ENCODE results near the gene C2CD2L. TPM values are rescaled to one million over a fixed set of nuclear protein-coding genes. Genes with fewer than 3 reads are reported as not detected.

Gene C2CD2L
- total and polyA plus RNA-seq, 4 donors = 2.5 to 6.3 (median 4.8) TPM

DNA sequence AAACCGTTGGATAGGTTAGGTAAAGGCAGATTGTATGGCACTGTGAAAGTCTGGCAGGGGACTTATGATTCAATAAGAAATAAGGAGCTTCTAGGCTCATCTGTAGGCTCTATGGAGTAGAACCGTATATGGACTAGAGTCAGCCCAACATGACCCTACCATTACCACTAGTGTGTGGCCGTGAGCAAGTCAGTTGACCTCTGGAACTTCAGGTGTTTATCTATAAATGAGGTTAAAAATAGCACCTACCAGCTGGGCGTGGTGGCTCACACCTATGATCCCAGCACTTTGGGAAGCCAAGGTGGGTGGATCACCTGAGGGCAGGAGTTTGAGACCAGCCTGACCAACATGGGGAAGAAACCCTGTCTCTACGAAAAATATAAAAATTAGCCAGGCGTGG lies 18.7 kb downstream of the C2CD2L start:
- H3K4me3 ChIP-seq (ENCODE audit: low read depth in 1 of 3, low read length in 3 of 3) = no peak overlapping the region
- TF ChIP-seq FOXA2 (IDR thresholded peaks at IDR 0.05) (no peak), CTCF (IDR thresholded peaks at IDR 0.05; ENCODE audit: low read depth, low read length, missing input control) (no peak), YY1 (IDR thresholded peaks at IDR 0.05) (no peak), TAF1 (conservative IDR thresholded peaks at IDR 0.05) (no peak), HNF4A (conservative IDR thresholded peaks at IDR 0.05) (no peak), REST (IDR thresholded peaks at IDR 0.05) (no peak), GABPA (IDR thresholded peaks at IDR 0.05 in 1 of 2, conservative IDR thresholded peaks at IDR 0.05 in 1 of 2) (no peak), EGR1 (IDR thresholded peaks at IDR 0.05; ENCODE audit: low read depth in 2 of 2) (no peak), ATF3 (IDR thresholded peaks at IDR 0.05) (no peak), RXRA (IDR thresholded peaks at IDR 0.05) (no peak), FOXA1 (IDR thresholded peaks at IDR 0.05) (no peak), RAD21 (IDR thresholded peaks at IDR 0.05) (no peak), HNF4G (IDR thresholded peaks at IDR 0.05) (no peak), JUND (IDR thresholded peaks at IDR 0.05) (no peak), NR2F2 (IDR thresholded peaks at IDR 0.05) (no peak), MAX (IDR thresholded peaks at IDR 0.05) (no peak), SP1 (IDR thresholded peaks at IDR 0.05) (no peak)
- TF ChIP-seq, protein P1, sequence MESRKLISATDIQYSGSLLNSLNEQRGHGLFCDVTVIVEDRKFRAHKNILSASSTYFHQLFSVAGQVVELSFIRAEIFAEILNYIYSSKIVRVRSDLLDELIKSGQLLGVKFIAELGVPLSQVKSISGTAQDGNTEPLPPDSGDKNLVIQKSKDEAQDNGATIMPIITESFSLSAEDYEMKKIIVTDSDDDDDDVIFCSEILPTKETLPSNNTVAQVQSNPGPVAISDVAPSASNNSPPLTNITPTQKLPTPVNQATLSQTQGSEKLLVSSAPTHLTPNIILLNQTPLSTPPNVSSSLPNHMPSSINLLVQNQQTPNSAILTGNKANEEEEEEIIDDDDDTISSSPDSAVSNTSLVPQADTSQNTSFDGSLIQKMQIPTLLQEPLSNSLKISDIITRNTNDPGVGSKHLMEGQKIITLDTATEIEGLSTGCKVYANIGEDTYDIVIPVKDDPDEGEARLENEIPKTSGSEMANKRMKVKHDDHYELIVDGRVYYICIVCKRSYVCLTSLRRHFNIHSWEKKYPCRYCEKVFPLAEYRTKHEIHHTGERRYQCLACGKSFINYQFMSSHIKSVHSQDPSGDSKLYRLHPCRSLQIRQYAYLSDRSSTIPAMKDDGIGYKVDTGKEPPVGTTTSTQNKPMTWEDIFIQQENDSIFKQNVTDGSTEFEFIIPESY (IDR thresholded peaks at IDR 0.05) = no peak
- no peaks in the 10 kb centered on the region for H3K9me3 ChIP-seq (ENCODE audit: control insufficient read depth in 4 of 4, low read length in 3 of 4)
- no peak overlapping the region for H3K27ac ChIP-seq (ENCODE audit: low read depth in 1 of 2, low read length in 2 of 2)
- WGBS = 73% methylated on average over 6 of the region's 6 CpGs
- no peak overlapping the region for H3K9ac ChIP-seq (ENCODE audit: low read depth in 1 of 2, low read length in 2 of 2)
- H3K36me3 ChIP-seq (ENCODE audit: control insufficient read depth in 4 of 4, insufficient read depth in 3 of 4, low read depth in 1 of 4, low read length in 3 of 4) = peaks cover 6 to 14% (median 12%) of the 10 kb centered on the region in 4 donors
- H3K27me3 ChIP-seq (ENCODE audit: control insufficient read depth in 4 of 4, insufficient read depth in 4 of 4, low read length in 3 of 4) = no peaks in the 10 kb centered on the region
- H3K4me1 ChIP-seq (ENCODE audit: control insufficient read depth in 4 of 4, insufficient read depth in 4 of 4, low read length in 3 of 4) = peaks cover 6 to 20% (median 14%) of the 10 kb centered on the region in 4 donors
- DNase-seq (ENCODE audit: low spot score) = no peak

All from liver (tissue), 9 donors.